NCI-H128 (cell line): Measurements from ENCODE around the gene SOX10.

ENCODE experiments used
- DNase-seq: peaks from one replicate; lab custom pipeline; 2025; ENCODE audit not compliant: unreplicated experiment; lab: John Stamatoyannopoulos, UW

Gene SOX10

DNA sequence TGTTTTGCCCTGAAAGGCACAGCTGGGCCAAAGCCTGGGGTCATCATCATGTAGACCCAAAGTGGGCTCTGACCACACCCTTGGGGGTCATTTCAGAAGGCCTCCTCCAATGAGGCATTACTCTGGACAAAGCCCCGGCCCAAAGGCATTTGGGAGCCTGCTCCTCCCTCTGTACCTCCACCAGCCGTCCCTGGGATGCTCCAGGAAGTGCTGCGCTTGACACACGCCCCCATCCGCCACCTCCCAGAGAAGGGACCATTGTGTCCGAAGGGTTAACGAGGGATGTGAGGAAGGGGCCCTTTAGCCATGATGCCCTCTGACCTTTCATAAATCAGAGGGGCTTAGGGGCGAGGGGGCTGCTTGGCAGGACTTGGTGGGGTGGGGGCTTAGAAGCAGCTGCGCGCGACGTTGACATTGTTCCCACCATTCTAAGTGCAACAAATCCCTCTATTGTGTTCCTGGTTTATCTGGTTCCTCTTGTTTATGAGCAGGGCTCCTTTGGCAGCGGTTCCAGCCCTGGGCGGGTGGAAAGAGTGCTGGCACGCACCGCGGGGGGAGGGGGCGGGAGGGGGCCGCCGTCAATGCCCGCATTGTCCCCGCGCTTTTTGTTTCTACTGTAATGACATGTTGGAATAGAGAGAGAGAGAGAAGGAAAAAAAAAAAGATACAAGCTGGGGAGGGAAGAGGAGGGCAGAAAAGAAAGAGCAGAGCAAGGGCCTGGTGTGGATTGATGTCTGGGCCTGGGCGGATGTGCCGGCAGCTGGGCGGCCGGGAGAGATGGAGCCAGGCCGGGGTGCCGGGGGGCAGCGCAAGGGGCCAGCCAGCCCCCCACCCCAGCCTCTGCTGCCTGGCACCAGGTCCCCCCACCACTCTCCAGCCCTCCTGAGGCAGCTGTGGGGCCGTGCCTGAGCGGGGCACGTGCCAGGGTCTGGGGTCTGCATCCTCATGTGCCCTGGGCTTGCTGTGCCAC is 32.1 kb upstream of the SOX10 start:
- DNase-seq = no peak

DNA sequence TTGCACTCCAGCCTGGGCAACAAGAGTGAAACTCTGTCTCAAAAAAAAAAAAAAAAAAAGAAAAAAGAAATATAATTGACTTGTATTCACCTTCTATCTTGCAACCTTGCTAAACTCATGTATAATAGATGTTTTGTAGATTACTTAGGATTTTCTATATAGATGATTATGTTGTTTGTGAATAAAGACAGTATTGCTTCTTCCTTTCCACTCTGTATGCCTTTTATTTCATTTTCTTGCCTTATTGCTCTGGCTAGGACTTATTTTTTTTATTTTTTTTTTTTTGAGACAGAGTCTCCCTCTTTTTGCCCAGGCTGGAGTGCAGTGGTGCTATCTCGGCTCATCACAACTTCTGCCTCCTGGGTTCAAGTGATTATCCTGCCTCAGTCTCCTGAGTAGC is 29.7 kb upstream of the SOX10 start:
- DNase-seq = no peak

DNA sequence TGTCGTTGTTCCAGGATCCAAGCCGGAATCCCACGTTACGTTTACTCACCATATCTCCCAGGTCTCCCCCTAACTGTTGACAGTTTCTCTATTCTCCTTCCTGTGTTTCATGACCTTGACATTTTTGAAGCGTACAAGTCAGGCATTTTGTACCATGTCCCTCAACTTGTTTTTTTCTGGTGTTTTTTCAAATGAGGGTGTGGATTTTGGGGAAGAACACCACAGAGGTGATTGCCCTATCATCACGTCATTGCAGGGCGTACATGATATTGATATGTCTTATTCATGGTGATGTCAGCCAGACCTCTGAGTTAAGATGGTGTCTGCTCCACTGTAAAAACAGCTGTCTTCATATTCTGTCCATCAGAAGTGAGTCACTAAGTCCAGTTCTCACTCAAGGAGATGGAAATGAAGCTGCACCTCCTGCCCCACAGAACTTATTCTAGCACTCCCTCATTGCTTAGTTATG is 28.3 kb upstream of the SOX10 start:
- no peak for DNase-seq

DNA sequence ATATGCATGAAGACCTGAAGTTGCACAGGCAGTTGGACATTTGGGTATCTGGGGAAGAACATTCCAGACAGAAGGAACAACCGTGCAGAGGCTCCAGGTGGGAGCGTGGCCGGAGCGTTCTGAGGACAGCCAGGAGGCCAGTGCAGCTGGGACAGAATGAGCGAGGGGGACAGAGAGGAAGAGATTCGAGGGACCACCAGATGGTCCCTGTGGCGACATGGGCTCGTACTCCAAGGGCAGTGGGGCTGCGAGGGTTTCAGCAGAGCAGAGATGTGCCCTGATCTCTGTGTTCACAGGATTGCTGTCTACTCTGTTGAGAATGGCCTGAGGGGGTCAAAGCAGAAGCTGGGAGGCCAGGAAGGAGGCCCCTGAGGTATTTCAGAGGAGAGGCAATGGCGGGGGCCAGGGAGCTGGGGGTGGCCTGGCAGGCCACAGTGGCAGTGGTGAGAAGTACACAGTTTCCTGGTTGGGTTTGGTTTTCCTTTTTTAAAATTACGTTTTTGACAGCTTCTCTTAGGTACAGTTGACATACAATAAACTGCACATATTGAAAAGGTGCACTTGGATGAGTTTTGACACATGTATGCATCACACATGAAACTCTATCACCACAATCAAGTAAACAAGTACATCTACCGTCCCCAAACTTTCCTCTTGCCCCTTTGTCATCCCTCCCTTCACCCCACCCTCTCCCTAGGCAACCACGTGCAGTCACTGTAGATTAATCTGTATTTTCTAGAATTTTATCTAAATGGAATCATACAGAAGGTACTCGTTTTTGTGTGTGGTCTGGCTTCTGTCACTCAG is 24.8 kb upstream of the SOX10 start:
- DNase-seq = no peak

DNA sequence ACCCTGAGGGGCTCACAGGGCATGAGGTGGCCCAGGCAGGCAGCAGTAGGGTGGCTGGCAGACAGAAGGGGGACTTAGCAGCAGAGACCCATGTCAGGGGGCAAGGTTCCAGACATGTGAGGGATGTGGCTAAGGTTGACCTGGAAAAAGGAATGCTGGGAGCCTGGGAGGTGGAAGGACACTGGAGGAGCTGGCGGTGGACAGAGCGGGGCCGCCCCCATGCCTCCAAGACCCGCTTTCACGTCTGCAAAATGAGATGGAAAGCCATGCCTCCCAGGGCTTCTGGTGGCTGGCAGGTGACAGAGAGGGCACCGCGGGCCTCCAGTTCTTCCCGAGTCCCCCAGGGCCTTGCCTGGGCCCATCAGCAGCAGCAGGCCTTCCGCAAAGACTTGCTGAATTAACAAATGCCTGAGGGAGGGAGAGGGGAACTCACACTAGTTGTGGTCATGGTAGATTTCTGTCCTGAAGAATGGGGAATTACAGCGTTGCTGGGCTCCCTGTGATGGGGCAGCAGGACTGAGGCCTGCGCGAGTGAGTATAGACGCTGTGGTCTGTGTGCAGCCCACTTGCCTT is 23.1 kb upstream of the SOX10 start:
- no peak for DNase-seq

DNA sequence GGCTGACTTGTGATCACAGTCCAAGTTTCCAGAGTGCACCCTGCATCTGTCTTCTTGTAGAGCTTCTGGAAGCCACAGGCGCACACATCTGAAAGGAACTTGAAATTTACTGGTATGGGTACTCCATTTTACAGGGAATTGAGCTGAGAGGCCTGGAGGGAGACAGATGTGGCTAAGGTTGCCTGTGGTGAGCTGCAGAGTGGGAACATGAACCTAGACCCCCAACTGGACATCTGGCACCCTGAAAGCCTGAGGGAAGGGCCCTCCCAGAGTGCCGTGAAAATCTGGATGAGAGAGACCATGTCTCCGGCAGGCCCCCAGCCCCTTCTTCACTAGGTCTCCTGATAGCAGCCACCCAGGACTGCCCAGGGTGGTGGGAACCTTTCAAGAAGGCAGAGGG is 22.6 kb upstream of the SOX10 start:
- DNase-seq = no peak

DNA sequence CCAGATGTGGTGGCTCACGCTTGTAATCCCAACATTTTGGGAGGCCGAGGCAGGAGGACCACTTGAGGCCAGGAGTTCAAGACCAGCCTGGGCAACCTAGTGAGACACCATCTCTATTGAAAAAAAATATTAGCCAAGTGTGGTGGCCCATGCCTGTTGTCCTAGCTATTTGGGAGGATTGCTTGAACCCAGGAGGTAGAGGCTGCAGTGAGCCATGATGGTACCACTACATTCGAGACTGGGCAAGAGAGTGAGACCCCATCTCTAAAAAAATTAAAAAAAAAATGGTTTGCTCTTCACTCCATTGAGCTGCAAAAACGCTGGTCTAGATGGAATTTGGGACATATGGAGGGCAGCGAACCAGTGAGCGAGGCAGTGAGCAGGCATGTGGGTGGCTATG is 21.6 kb upstream of the SOX10 start:
- DNase-seq = no peak

DNA sequence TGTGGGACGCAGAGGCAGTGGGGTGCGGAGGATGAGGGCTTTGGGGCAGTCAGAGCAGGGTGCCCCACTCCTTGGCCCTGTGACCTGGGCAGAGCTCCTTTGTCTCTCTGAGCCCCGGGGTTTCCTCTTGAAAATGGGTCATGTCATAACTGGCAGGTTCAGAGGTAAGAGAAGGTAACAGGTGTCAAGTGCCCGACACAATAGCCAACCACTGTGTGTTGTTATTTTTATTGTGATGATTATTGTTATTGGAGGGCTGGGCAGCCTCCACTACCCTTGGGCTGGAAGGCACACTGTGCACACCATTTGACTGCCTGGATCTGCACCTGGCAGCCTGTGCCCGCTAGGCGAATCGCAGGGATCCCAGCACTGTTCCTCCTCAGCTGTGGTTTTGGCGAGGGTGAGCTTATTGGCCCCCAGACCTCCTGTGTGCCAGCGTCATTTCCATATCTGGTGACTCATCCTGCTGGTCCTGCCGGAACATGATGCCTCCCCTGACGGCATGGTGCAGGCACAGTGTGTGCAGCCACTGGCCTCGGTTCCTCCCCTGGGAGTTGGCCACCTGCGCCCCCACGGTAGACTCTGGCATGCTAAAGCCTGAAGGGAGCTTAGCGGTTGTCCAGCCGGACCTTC is 15.4 kb upstream of the SOX10 start:
- DNase-seq = no peak

DNA sequence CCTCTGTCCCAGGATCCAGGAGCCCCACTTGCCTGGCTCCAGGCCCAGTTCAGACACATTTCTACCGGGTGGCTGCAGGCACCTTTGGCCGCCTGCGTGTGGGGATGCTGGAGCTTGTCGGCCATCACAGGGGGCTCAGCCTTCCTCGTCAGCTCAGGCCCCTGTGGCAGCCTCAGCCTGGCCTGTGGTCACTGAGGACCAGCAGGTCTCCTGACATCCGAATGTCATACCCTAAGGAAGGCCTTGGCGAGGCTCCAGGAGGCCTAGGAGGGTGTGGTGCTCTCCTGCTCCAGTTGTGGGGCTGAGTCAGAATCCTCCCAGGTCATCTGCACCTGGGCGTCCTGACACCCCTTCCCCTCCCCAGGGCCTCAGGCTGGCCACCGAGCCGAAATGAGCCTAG is 14.9 kb upstream of the SOX10 start:
- DNase-seq = no peak

DNA sequence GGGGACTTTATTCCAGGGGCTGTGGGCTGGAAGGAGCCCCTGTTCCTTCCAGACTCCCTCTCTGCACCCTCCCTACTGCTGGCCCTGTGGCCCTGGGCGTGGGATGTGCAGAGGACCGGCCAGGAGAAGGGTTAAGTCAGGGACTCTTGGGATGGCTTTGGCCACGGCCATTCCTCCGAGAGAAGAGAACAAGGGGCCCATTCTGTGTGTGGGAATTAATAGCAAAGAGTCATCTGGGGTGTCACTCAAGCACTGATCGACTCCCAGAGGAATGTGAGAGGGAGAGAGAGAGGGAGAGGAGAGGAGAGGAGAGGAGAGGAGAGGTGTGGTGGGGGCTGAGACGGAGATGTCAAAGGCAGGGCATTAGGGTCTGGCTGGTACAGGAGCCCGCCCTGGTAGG is 14.2 kb upstream of the SOX10 start:
- no peak for DNase-seq

DNA sequence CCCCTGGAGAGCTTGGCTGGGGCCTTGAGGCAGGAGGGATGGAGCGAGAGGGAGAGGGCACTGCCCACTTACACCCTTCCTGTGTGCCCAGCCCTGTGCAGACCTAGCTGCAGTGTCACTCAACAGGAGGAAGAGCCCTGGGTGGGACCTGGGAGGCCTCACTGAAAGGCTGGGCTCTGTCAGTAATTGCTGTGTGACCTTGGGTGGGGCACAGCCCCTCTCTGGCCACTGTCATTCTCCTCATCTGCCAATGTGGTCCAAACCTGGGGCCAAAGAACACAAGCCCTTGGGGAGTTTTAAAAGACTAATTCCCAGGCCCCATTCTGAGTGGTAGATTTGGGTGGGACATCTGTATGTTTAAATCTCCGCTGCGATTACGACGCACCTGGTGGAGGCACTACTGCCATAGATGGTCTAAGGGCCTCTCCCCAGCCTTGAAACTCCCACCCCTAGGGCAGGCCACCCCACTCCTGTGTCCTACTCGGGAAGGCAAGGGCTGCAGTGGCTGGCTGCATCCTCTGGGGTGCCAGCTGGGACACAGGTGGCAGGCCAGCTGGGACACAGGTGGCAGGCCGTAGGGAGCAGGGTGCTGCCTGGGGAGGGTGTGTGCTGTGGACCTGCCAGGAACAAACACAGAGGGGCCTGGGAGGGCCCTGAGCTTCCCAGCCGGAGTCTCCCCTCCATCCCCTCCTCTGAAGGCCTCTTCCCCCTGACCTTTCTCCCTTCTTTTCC is 12.3 kb upstream of the SOX10 start:
- DNase-seq = no peak

DNA sequence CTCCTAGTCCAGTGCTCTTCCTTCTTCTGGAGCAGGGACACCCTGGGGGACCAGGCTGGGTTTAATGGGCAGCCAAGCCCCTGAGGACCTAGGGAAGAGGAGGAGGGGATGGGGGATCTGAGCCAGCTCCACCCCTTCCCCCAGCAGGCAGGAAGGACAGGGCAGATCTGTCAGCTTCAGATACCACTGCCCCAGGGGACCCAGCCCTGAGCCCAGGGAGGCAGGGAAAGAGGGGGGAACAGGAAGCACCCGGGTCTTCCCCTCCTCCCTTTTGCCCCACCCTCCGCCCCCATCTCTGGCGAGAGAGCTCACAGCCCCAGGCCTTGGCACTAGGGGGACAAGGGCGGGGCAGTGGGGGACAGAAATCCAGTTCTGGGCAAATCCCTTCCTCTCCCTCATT is 11.7 kb upstream of the SOX10 start:
- DNase-seq = no peak

DNA sequence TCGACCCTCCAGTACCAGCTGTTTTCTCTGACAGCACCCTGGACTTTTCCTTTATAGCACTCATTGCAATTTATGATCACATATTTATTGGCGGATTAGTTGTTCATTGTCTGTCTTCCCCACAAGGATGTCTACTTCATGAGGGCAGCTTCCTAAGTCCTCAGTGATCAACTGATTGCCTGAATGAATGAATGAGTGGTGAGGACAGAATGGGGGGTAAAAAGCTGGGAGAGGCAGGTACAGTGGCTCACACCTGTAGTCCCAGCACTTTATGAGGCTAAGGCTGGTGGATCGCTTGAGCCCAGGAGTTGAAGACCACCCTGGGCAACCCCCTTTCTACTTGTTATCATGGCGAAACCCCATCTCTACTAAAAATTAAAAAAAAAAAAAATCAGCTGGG is 11.1 kb upstream of the SOX10 start:
- no peak for DNase-seq

DNA sequence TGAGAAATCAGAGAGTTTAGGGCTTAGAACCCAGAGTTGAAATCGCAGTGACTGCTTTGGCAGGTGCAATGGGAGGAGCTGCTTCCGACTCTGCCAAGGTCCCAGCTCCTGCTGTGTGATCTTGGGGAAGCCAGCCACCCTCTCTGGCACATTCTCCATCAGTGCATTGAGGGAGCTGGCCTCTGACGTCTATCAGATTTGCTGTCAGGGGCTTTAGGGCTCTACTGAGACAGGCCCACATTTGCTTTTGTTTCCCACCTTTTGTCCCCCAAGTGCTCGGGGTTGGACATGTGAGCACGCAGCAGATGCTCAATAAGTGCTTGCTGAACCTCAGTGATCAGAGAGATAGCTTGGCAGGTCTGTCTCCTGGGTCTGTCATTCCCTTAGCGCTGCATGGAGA is 10.6 kb upstream of the SOX10 start:
- no peak for DNase-seq

DNA sequence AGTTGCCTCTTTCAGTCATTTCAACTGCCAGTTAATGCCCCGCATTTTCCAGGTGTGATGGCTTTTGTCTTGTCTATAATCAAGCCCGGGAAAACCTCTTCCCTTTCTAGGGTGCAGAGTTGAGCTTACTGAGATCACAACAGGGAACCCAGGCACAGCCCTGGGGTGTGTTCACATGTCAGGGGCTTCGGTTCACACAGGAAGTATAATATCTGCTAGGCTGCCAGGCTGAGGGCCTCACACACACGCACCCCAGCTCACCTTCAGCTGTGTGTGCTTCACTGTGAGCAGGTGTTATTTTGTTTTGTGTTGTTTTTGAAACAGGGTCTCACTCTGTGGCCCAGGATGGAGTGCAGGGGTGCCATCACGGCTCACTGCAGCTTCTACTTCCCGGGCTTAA is 9.7 kb upstream of the SOX10 start:
- DNase-seq = no peak

DNA sequence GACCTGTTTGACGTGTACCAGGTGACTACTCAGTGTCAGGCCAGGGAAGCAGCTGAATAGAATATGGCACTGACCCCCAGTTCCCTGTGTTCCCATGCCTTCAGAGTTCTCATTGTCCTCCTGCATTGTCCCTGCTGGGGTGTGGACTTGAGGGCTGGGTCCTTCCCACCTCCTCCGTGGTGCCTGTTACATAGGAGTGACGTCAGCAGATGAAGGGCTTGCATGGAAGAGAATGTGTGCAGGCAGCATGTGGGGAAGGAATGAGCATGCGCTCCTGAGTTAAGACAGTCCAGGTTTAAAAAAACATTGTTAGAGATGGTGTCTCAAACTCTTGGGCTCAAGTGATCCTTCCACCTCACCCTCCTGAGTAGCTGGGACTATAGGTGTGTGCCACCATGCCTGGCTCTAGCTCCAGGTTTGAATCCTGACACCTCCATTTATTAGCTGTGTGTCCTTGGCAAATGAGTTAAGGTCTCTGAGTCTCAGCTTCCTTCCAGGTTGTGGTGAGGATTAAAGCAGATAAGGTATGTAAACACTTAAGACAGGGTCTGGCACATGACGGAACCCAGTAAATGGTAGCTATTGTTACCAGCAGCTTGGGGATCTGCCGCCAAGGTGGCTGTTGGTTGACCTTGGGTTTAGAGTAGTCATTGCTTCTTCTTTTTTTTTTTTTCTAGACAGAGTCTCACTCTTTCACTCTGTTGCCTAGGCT is 7.5 kb upstream of the SOX10 start:
- DNase-seq = no peak

DNA sequence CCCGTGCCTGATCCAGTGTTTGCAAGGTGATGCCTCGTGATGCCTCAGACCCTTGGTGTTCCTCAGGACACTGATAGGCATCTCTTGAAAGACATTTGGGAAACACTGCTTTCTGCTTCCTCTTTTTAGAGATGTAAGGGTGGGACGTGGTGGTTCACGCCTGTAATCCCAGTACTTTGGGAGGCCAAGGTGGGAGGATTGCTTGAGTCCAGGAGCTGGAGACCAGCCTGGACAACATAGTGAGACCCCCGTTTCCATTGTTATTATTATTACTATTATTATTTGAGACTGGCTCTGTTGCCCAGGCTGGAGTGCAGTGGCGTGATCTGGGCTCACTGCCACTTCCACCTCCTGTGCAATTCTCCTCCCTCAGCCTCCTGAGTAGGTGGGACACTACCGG is 6.5 kb upstream of the SOX10 start:
- no peak for DNase-seq

DNA sequence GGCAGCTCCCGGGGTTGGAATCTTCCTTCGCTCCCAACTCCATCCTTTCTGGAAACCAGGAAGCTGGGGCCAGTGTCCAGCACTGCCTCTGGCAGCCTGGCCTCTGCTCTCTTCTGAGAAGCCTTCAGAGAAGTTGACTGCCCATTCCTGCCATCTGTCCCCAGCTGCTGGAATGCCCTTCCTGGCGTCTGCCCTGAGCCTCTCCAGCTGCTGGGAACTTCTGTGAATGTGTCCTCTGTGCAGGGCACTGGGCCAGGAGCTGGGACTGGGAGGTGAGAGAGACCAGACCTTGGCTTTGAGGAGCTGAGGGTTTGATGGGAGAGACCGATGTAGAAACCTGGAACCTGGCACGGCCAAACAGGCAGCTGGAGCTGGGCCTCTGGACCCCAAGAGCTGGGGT is 5.9 kb upstream of the SOX10 start:
- no peak for DNase-seq

DNA sequence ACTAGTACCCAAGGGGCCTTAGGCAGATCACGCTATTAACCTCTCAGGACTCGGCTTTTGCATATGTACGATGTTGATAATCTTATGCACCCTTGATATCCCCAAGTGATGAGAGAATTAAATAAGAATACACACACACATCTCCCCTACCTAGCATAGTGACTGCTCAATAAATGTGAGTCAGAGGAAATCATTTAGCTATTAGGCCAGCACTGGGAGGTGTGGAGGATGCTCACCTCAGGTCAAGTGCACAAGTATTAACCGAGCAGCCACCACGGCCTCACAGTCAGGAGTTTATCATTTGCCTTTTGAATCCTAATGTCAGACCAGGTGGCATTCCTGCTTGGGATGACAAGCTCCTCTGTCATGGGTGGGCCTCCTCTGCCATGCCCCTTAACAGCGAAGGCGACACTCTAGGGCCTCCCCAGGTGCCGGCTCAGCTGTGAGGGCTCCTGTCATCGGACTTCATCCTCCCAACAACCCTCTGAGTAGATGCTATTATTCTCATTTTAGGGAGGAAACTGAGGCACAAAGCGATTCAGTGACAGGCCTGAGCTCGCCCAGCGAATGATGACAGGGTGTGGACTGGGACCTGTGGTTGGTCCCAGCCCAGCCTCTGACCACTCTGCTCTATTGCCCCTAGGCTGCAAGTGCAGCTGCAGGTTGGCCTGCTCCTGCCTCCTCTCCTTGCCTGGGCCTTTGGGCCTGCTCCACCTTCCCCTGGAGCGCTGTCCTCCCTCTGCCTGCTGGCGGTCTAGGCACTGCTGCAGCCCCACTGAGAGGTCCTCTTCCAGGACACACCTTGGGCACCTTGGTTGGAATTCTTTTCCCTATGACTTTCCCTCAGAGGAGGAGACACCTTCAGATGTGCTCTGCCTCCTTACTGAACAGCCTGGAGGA is 5.0 kb upstream of the SOX10 start:
- no peak for DNase-seq
